Lower leg skin (tissue), 4 donors: ENCODE results near the gene CALHM6. TPM values are rescaled to one million over a fixed set of nuclear protein-coding genes. Genes with fewer than 3 reads are reported as not detected.

Experiments used
- total RNA-seq, 4 donors: library from RNA; depleted of rRNA; stranded (reverse); fragments of >200 nt; gene quantifications; one replicate each; pipeline ENCODE4 v1.1.0, GENCODE V29; 2016

Gene CALHM6
- total RNA-seq, 4 donors from 2014 or later, result 0.65 to 3.3 (median 2.6) TPM; not detected in 1

Other genes starting within 250 kb of the CALHM6 start
- 10 to 100 TPM in 3 of 4 donors, 1 to 10 TPM in 1; 9.5 to 17.6 (median 15.7) TPM for gene TSPYL4, start 207.3 kb upstream of the CALHM6 start, total RNA-seq
- 10 to 100 TPM; 57.2 to 75.3 (median 65.6) TPM for gene TSPYL1, start 181.4 kb upstream of the CALHM6 start, total RNA-seq
- 10 to 100 TPM; 29.0 to 50.4 (median 38.7) TPM for gene DSE, start 90.4 kb upstream of the CALHM6 start, total RNA-seq
- gene CALHM5, start 50.3 kb downstream of the CALHM6 start, total RNA-seq, result 1 to 10 TPM in 3 of 4 donors, under 1 TPM in 1; 0.34 to 3.9 (median 1.7) TPM
- not detected for gene TRAPPC3L, start 84.3 kb downstream of the CALHM6 start, total RNA-seq
- gene CALHM4, start 92.4 kb downstream of the CALHM6 start, total RNA-seq, result 1 to 10 TPM in 1 of 4 donors, not detected in 3; 4.5 TPM
- gene RWDD1, start 110.1 kb downstream of the CALHM6 start, total RNA-seq, result 10 to 100 TPM; 21.9 to 37.1 (median 30.5) TPM
- gene RSPH4A, start 155.1 kb downstream of the CALHM6 start, total RNA-seq, result under 1 TPM in 3 of 4 donors, not detected in 1; 0.19 to 0.68 (median 0.34) TPM
- gene ZUP1, start 207.4 kb downstream of the CALHM6 start, total RNA-seq, result 10 to 100 TPM in 2 of 4 donors, 1 to 10 TPM in 2; 5.8 to 10.5 (median 8.7) TPM
- 10 to 100 TPM in 1 of 4 donors, 1 to 10 TPM in 3; 6.3 to 22.2 (median 8.9) TPM for gene KPNA5, start 219.8 kb downstream of the CALHM6 start, total RNA-seq